Liver (tissue), 9 donors: ENCODE data around the gene TMEM165. TPM values are rescaled to one million over a fixed set of nuclear protein-coding genes. Genes with fewer than 3 reads are reported as not detected.

Experiments used
- DNase-seq: peaks from one replicate; pipeline ENCODE4 v3.0.0-alpha.2; 2017; ENCODE audit warnings: low spot score
- H3K27ac ChIP-seq, 2 donors: one replicate each; pipeline ENCODE4 v1.7.0; 2013; ENCODE audit warnings: inconsistent platforms in 2 of 2, low read length in 2 of 2, control low read depth in 1 of 2, low read depth in 1 of 2, mild to moderate bottlenecking in 1 of 2
- H3K27me3 ChIP-seq, 4 donors: one replicate each; pipeline versions ENCODE4 v1.6.1 to v1.7.0; 2013; ENCODE audit warnings: low read length in 3 of 4, inconsistent platforms in 1 of 4, mild to moderate bottlenecking in 1 of 4, moderate library complexity in 1 of 4; ENCODE audit not compliant: control insufficient read depth in 4 of 4, insufficient read depth in 4 of 4
- H3K36me3 ChIP-seq, 4 donors: one replicate each; pipeline versions ENCODE4 v1.6.1 to v1.7.0; 2013; ENCODE audit warnings: low read length in 3 of 4, mild to moderate bottlenecking in 3 of 4, low read depth in 1 of 4, moderate library complexity in 1 of 4; ENCODE audit not compliant: control insufficient read depth in 4 of 4, insufficient read depth in 3 of 4
- H3K4me1 ChIP-seq, 4 donors: one replicate each; pipeline versions ENCODE4 v1.6.1 to v1.7.0; 2013; ENCODE audit warnings: low read length in 3 of 4, mild to moderate bottlenecking in 3 of 4, moderate library complexity in 1 of 4; ENCODE audit not compliant: control insufficient read depth in 4 of 4, insufficient read depth in 4 of 4
- H3K4me3 ChIP-seq, 3 donors: one replicate each; pipeline versions ENCODE4 v1.6.1 to v1.7.0; 2013; ENCODE audit warnings: low read length in 3 of 3, control low read depth in 1 of 3, low read depth in 1 of 3, mild to moderate bottlenecking in 1 of 3
- H3K9ac ChIP-seq, 2 donors: one replicate each; pipeline ENCODE4 v1.7.0; 2013; ENCODE audit warnings: low read length in 2 of 2, mild to moderate bottlenecking in 2 of 2, moderate library complexity in 2 of 2, control low read depth in 1 of 2, low read depth in 1 of 2
- H3K9me3 ChIP-seq, 4 donors: one replicate each; pipeline versions ENCODE4 v1.6.1 to v1.7.0; 2013; ENCODE audit warnings: low read length in 3 of 4; ENCODE audit not compliant: control insufficient read depth in 4 of 4
- ATF3 ChIP-seq: IDR thresholded peaks from 2 replicates; pipeline ENCODE4 v1.6.1; 2016; ENCODE audit warnings: antibody characterized with exemption
- CTCF ChIP-seq: fragments of 150-350 bp; IDR thresholded peaks from 2 replicates; pipeline ENCODE4 v1.5.1; 2017; ENCODE audit warnings: improper control_type of control experiment, low read depth, low read length; ENCODE audit not compliant: missing input control
- EGR1 ChIP-seq, 2 donors: IDR thresholded peaks; 2 replicates each; pipeline ENCODE4 v1.6.1; 2016 to 2018; ENCODE audit warnings: antibody characterized with exemption in 2 of 2, low read depth in 2 of 2
- FOXA1 ChIP-seq: IDR thresholded peaks from 2 replicates; pipeline ENCODE4 v1.6.1; 2016; ENCODE audit warnings: antibody characterized with exemption
- FOXA2 ChIP-seq: IDR thresholded peaks from 2 replicates; pipeline ENCODE4 v1.6.1; 2016; ENCODE audit warnings: antibody characterized with exemption
- GABPA ChIP-seq, 2 donors: IDR thresholded peaks in 1 of 2; conservative IDR thresholded peaks in 1 of 2; 2 replicates each; pipeline ENCODE4 v1.6.1; 2016; ENCODE audit warnings: antibody characterized with exemption in 2 of 2, mild to moderate bottlenecking in 1 of 2, moderate library complexity in 1 of 2
- HNF4G ChIP-seq: IDR thresholded peaks from 2 replicates; pipeline ENCODE4 v1.6.1; 2016; ENCODE audit warnings: antibody characterized with exemption
- JUND ChIP-seq, 2 donors: IDR thresholded peaks; 2 replicates each; pipeline ENCODE4 v1.6.1; 2016; ENCODE audit warnings: antibody characterized with exemption in 2 of 2
- NR2F2 ChIP-seq: IDR thresholded peaks from 2 replicates; pipeline ENCODE4 v1.6.1; 2016; ENCODE audit warnings: antibody characterized with exemption
- RAD21 ChIP-seq, 2 donors: IDR thresholded peaks; 2 replicates each; pipeline ENCODE4 v1.6.1; 2016; ENCODE audit warnings: antibody characterized with exemption in 2 of 2, mild to moderate bottlenecking in 2 of 2
- REST ChIP-seq: IDR thresholded peaks from 2 replicates; pipeline ENCODE4 v1.6.1; 2016; ENCODE audit warnings: antibody characterized with exemption, mild to moderate bottlenecking
- RXRA ChIP-seq, 2 donors: IDR thresholded peaks; 2 replicates each; pipeline ENCODE4 v1.6.1; 2017 to 2018; ENCODE audit warnings: antibody characterized with exemption in 2 of 2, mild to moderate bottlenecking in 1 of 2
- SP1 ChIP-seq: IDR thresholded peaks from 2 replicates; pipeline ENCODE4 v1.6.1; 2018; ENCODE audit warnings: antibody characterized with exemption, mild to moderate bottlenecking
- YY1 ChIP-seq: IDR thresholded peaks from 2 replicates; pipeline ENCODE4 v1.6.1; 2016; ENCODE audit warnings: antibody characterized with exemption, mild to moderate bottlenecking
- ZBTB33 ChIP-seq: IDR thresholded peaks from 2 replicates; pipeline ENCODE4 v1.6.1; 2016; ENCODE audit warnings: antibody characterized with exemption
- WGBS: extraction: QIAGEN DNeasy Blood & Tissue Kit; methylation state at CpG from one replicate; pipeline ENCODE4 v1.1.7; 2013; 5-methylcytosine and 5-hydroxymethylcytosine counted together
- polyA plus RNA-seq, 2 donors: library from polyadenylated mRNA; stranded (reverse) in 1 of 2; unstranded in 1 of 2; fragments of 200-250 nt in 1 of 2; fragments of >200 nt in 1 of 2; fragmentation: Nextera tagmentation in 1 of 2; extraction: Ambion mirVana in 1 of 2; gene quantifications; one replicate each; pipeline versions ENCODE4 v1.2.1 to v1.2.3, GENCODE V29; 2013 to 2015
- total RNA-seq, 2 donors: library from RNA; depleted of rRNA; stranded (reverse); fragments of >200 nt; gene quantifications; one replicate each; pipeline ENCODE4 v1.2.3, GENCODE V29; 2014
- donor health status: healthy.
- donor health status: healthy.
- donor health status: healthy.
- donor health status: healthy.
- donor health status: healthy.

Gene TMEM165
- total and polyA plus RNA-seq, 4 donors = 16.4 to 42.1 (median 29.1) TPM

- Histone ChIP-seq H3K27ac (no peak overlapping the region), H3K9ac (no peak overlapping the region), H3K4me3 (no peak overlapping the region), H3K4me1 (no peaks in the 10 kb centered on the region), H3K9me3 (no peaks in the 10 kb centered on the region), H3K36me3 (peaks cover 0 to 16% (median 6%) of the 10 kb centered on the region in 4 donors), H3K27me3 (no peaks in the 10 kb centered on the region)
- DNase-seq = no peak
- WGBS = 96% methylated on average over 3 of the region's 3 CpGs
- TF ChIP-seq CTCF (no peak), FOXA1 (no peak), REST (no peak), RXRA (IDR thresholded peaks at IDR 0.05) (no peak), EGR1 (IDR thresholded peaks at IDR 0.05; ENCODE audit: low read depth in 2 of 2) (no peak), RAD21 (IDR thresholded peaks at IDR 0.05) (no peak), ZBTB33 (no peak), GABPA (IDR thresholded peaks at IDR 0.05 in 1 of 2, conservative IDR thresholded peaks at IDR 0.05 in 1 of 2) (no peak), HNF4G (no peak), JUND (IDR thresholded peaks at IDR 0.05) (no peak), YY1 (no peak), ATF3 (no peak), SP1 (no peak)
These were observed 70.2 kb downstream of the TMEM165 start for GRCh38 chr4:55466001-55466400.

- whole genome bisulfite sequencing = 73% methylated on average over 2 of the region's 2 CpGs
- no peak overlapping the region for H3K4me3 ChIP-seq
- H3K4me1 ChIP-seq = no peaks in the 10 kb centered on the region
- no peak overlapping the region for H3K27ac ChIP-seq
- TF ChIP-seq CTCF (no peak), YY1 (no peak), NR2F2 (no peak), HNF4G (no peak), FOXA2 (no peak), JUND (IDR thresholded peaks at IDR 0.05) (no peak), RAD21 (IDR thresholded peaks at IDR 0.05) (no peak), FOXA1 (no peak), RXRA (IDR thresholded peaks at IDR 0.05) (no peak)
- no peaks in the 10 kb centered on the region for H3K9me3 ChIP-seq
- peaks cover 3 to 13% (median 8%) of the 10 kb centered on the region in 4 donors for H3K36me3 ChIP-seq
- H3K27me3 ChIP-seq = no peaks in the 10 kb centered on the region
- DNase-seq = no peak
- H3K9ac ChIP-seq = no peak overlapping the region
These were observed 73.0 kb downstream of the TMEM165 start for GRCh38 chr4:55468724-55469123.
